Hepatocyte (in vitro differentiated cells): ENCODE data around the gene DPYSL3. TPM values are rescaled to one million over a fixed set of nuclear protein-coding genes. Genes with fewer than 3 reads are reported as not detected.

Experiments
- DNase-seq: peaks from one replicate; pipeline ENCODE4 v3.0.0-alpha.2; 2016; ENCODE audit warnings: low spot score
- H2AFZ ChIP-seq: fragments of 200-600 bp; sonication (generic); 2 replicates; pipeline ENCODE4 v1.6.0; 2016; ENCODE audit warnings: antibody characterized with exemption, mild to moderate bottlenecking
- H3K27ac ChIP-seq: fragments of 200-600 bp; sonication (generic); 2 replicates; pipeline ENCODE4 v1.5.1; 2016; ENCODE audit warnings: mild to moderate bottlenecking
- H3K27me3 ChIP-seq: fragments of 200-600 bp; sonication (generic); 2 replicates; pipeline ENCODE4 v1.6.1; 2016
- H3K36me3 ChIP-seq: fragments of 200-600 bp; sonication (generic); replicated peaks from 2 replicates; pipeline ENCODE4 v1.5.1; 2016; ENCODE audit warnings: low read depth; ENCODE audit not compliant: insufficient read depth
- H3K4me1 ChIP-seq: fragments of 200-600 bp; sonication (generic); 2 replicates; pipeline ENCODE4 v1.5.1; 2016; ENCODE audit warnings: mild to moderate bottlenecking, moderate library complexity; ENCODE audit not compliant: insufficient read depth
- H3K4me2 ChIP-seq: fragments of 200-600 bp; sonication (generic); 2 replicates; pipeline ENCODE4 v1.6.0; 2016
- H3K4me3 ChIP-seq: fragments of 200-600 bp; sonication (generic); 2 replicates; pipeline ENCODE4 v1.5.1; 2016; ENCODE audit warnings: mild to moderate bottlenecking
- H3K79me2 ChIP-seq: fragments of 200-600 bp; sonication (generic); 2 replicates; pipeline ENCODE4 v1.6.0; 2017; ENCODE audit warnings: mild to moderate bottlenecking
- H3K9me2 ChIP-seq: fragments of 200-600 bp; sonication (generic); replicated peaks from 2 replicates; pipeline ENCODE4 v1.6.0; 2017; ENCODE audit warnings: mild to moderate bottlenecking; ENCODE audit not compliant: insufficient read depth
- H3K9me3 ChIP-seq: fragments of 200-600 bp; sonication (generic); 2 replicates; pipeline ENCODE4 v1.5.1; 2016; ENCODE audit warnings: low read depth, mild to moderate bottlenecking
- H4K20me1 ChIP-seq: fragments of 200-600 bp; sonication (generic); 2 replicates; pipeline ENCODE4 v1.6.0; 2016; ENCODE audit warnings: mild to moderate bottlenecking; ENCODE audit not compliant: insufficient read depth, poor library complexity, severe bottlenecking
- EZH2 ChIP-seq: fragments of 200-600 bp; sonication (generic); IDR thresholded peaks from 2 replicates; pipeline ENCODE4 v1.6.1; 2016; ENCODE audit warnings: antibody characterized with exemption, mild to moderate bottlenecking, borderline replicate concordance
- EZH2phosphoT487 ChIP-seq: fragments of 200-600 bp; sonication (generic); IDR thresholded peaks from one replicate; pipeline ENCODE4 v1.6.1; 2018; ENCODE audit warnings: antibody characterized with exemption, mild to moderate bottlenecking, low read depth, moderate library complexity; ENCODE audit not compliant: unreplicated experiment, severe bottlenecking
- WGBS: methylation state at CpG from one replicate; pipeline ENCODE4 v1.1.6; 2016; ENCODE audit warnings: low lambda C conversion rate; ENCODE audit errors: missing lambda C conversion rate; 5-methylcytosine and 5-hydroxymethylcytosine counted together
- polyA plus RNA-seq: library from polyadenylated mRNA; unstranded; fragments of >200 nt; fragmentation: Nextera tagmentation; extraction: Ambion mirVana; gene quantifications from 2 replicates; pipeline ENCODE4 v1.2.1, GENCODE V29; 2016
- total RNA-seq: library from RNA; depleted of rRNA; stranded (reverse); fragments of >200 nt; gene quantifications from 2 replicates; pipeline ENCODE4 v1.2.3, GENCODE V29; 2014
- TF ChIP-seq, protein P1 (sequence below): fragments of 200-600 bp; sonication (generic); IDR thresholded peaks from 2 replicates; pipeline ENCODE4 v1.5.1; 2016; ENCODE audit warnings: antibody characterized with exemption, mild to moderate bottlenecking; ENCODE audit not compliant: poor library complexity

DPYSL3 gene
- total and polyA plus RNA-seq, 2 experiments from 2014 or later = 35.7 to 78.0 TPM

DNA sequence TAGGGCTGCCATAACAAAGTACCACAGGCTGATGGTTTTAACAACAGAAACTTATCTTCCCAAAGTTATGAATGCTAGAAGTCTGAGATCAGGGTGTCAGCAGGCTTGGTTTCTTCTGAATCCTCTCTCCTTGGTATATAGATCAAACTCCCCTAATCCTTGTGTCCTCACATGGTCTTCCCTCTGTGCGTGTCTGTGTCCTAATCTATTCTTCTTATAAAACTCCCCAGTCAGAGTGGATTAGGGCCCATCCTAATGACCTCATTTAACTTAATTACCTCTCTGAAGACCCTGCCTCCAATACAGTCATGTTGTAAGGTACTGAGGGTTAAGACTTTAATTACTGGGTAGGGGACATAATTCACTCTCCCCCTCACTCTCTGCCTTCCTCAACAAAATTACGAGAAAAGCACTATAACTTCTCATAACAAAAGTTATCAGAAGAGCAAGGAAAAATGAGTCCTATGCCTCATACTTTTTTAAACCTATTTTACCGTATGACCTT, 68.6 kb downstream of the DPYSL3 start:
- H4K20me1 ChIP-seq = peaks cover 2% of the 10 kb centered on the region
- no peak overlapping the region for H3K27ac ChIP-seq
- no peaks in the 10 kb centered on the region for H3K9me2 ChIP-seq
- H3K27me3 ChIP-seq = no peaks in the 10 kb centered on the region
- no peak overlapping the region for H3K4me3 ChIP-seq
- H3K9me3 ChIP-seq = no peaks in the 10 kb centered on the region
- no peak for TF ChIP-seq EZH2phosphoT487
- peaks cover 98% of the 10 kb centered on the region for H3K79me2 ChIP-seq
- DNase-seq = no peak
- 83% methylated on average over 3 of the region's 3 CpGs for WGBS
- H3K4me2 ChIP-seq = no peak overlapping the region
- H3K36me3 ChIP-seq = no peaks in the 10 kb centered on the region
- H3K4me1 ChIP-seq = no peaks in the 10 kb centered on the region
- H2AFZ ChIP-seq = no peak overlapping the region

GRCh38 chr5:147439254-147439653, 70.6 kb downstream of the DPYSL3 start:
- no peak overlapping the region for H3K4me2 ChIP-seq
- WGBS = 89% methylated on average over 2 of the region's 2 CpGs
- no peak overlapping the region for H3K4me3 ChIP-seq
- no peak overlapping the region for H3K27ac ChIP-seq
- peaks cover 88% of the 10 kb centered on the region for H3K79me2 ChIP-seq
- H3K36me3 ChIP-seq = no peaks in the 10 kb centered on the region
- no peak for DNase-seq
- H2AFZ ChIP-seq = no peak overlapping the region
- no peaks in the 10 kb centered on the region for H3K27me3 ChIP-seq
- peaks cover 7% of the 10 kb centered on the region for H3K4me1 ChIP-seq
- no peaks in the 10 kb centered on the region for H3K9me2 ChIP-seq
- TF ChIP-seq EZH2phosphoT487 = no peak
- TF ChIP-seq, protein P1, sequence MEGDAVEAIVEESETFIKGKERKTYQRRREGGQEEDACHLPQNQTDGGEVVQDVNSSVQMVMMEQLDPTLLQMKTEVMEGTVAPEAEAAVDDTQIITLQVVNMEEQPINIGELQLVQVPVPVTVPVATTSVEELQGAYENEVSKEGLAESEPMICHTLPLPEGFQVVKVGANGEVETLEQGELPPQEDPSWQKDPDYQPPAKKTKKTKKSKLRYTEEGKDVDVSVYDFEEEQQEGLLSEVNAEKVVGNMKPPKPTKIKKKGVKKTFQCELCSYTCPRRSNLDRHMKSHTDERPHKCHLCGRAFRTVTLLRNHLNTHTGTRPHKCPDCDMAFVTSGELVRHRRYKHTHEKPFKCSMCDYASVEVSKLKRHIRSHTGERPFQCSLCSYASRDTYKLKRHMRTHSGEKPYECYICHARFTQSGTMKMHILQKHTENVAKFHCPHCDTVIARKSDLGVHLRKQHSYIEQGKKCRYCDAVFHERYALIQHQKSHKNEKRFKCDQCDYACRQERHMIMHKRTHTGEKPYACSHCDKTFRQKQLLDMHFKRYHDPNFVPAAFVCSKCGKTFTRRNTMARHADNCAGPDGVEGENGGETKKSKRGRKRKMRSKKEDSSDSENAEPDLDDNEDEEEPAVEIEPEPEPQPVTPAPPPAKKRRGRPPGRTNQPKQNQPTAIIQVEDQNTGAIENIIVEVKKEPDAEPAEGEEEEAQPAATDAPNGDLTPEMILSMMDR = no peak
- TF ChIP-seq EZH2 = no peak
- H3K9me3 ChIP-seq = no peaks in the 10 kb centered on the region
- H4K20me1 ChIP-seq = peaks cover 2% of the 10 kb centered on the region

DNA sequence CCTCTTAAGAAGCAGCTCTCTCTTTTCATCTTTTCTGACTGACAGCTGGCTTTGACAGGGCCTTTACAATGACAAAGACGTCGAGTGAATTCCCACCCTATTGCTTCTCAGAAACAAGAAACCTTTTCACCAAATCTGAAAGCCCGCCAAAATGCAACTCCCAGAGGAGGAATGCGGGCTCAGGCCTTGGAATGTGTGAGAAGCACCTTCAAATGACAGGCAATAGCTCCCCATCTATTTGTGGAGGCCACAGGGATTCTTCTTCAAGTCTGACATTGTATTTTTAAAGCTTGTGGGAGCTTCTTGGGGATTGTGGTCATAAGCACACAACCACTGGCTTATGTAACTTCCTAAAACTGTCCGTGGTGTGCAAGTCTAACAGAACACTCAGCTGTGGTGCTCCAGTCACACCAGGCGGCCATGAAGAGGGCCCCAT, 72.7 kb downstream of the DPYSL3 start:
- no peak for DNase-seq
- Histone ChIP-seq H3K9me2 (no peaks in the 10 kb centered on the region), H3K4me1 (peaks cover 21% of the 10 kb centered on the region), H3K4me2 (no peak overlapping the region), H3K36me3 (no peaks in the 10 kb centered on the region), H4K20me1 (peaks cover 2% of the 10 kb centered on the region), H3K27ac (no peak overlapping the region), H3K4me3 (no peak overlapping the region), H3K27me3 (no peaks in the 10 kb centered on the region), H2AFZ (no peak overlapping the region), H3K79me2 (peaks cover 69% of the 10 kb centered on the region), H3K9me3 (no peaks in the 10 kb centered on the region)
- WGBS = 86% methylated on average over 6 of the region's 6 CpGs
- TF ChIP-seq EZH2 = no peak
- TF ChIP-seq, protein P1 = no peak
- no peak for TF ChIP-seq EZH2phosphoT487

GRCh38 chr5:147436596-147436995, 73.3 kb downstream of the DPYSL3 start:
- Histone ChIP-seq H4K20me1 (peaks cover 2% of the 10 kb centered on the region), H3K4me3 (no peak overlapping the region)
- 96% methylated on average over 3 of the region's 3 CpGs for WGBS

More at GRCh38 chr5:147436596-147436995, 73.3 kb downstream of the DPYSL3 start:
- H3K27ac ChIP-seq = no peak overlapping the region
- TF ChIP-seq, protein P1 = no peak
- TF ChIP-seq EZH2 (no peak), EZH2phosphoT487 (no peak)
- peaks cover 63% of the 10 kb centered on the region for H3K79me2 ChIP-seq
- H2AFZ ChIP-seq = no peak overlapping the region
- no peak overlapping the region for H3K4me2 ChIP-seq
- H3K9me3 ChIP-seq = no peaks in the 10 kb centered on the region
- H3K9me2 ChIP-seq = no peaks in the 10 kb centered on the region
- peaks cover 27% of the 10 kb centered on the region for H3K4me1 ChIP-seq
- no peaks in the 10 kb centered on the region for H3K36me3 ChIP-seq
- no peaks in the 10 kb centered on the region for H3K27me3 ChIP-seq
- no peak for DNase-seq
